ENCODE measurements around the gene NSFL1C.
A peak's percentile ranks its signal among the peaks of the same experiment; 100 is the strongest.

- TF ChIP-seq EZH2phosphoT487 (IDR thresholded peaks at IDR 0.05; ENCODE audit: unreplicated experiment) (no peak), POLR2AphosphoS5 (IDR thresholded peaks at IDR 0.05; ENCODE audit: low read depth) (no peak), ZNF114 (CRISPR knock-in tag; IDR thresholded peaks at IDR 0.05) (no peak), NANOG (IDR thresholded peaks at IDR 0.05; ENCODE audit: borderline replicate concordance) (no peak), EZH2 (IDR thresholded peaks at IDR 0.05; ENCODE audit: low read depth, unreplicated experiment) (no peak), REST (IDR thresholded peaks at IDR 0.05; ENCODE audit: unreplicated experiment) (no peak), JUNB (IDR thresholded peaks at IDR 0.05; ENCODE audit: unreplicated experiment) (no peak), CREB1 (CRISPR knock-in tag; IDR thresholded peaks at IDR 0.05; ENCODE audit: low read depth) (no peak), STAT1 (IDR thresholded peaks at IDR 0.05; ENCODE audit: unreplicated experiment) (no peak)
- TF ChIP-seq, protein P1, sequence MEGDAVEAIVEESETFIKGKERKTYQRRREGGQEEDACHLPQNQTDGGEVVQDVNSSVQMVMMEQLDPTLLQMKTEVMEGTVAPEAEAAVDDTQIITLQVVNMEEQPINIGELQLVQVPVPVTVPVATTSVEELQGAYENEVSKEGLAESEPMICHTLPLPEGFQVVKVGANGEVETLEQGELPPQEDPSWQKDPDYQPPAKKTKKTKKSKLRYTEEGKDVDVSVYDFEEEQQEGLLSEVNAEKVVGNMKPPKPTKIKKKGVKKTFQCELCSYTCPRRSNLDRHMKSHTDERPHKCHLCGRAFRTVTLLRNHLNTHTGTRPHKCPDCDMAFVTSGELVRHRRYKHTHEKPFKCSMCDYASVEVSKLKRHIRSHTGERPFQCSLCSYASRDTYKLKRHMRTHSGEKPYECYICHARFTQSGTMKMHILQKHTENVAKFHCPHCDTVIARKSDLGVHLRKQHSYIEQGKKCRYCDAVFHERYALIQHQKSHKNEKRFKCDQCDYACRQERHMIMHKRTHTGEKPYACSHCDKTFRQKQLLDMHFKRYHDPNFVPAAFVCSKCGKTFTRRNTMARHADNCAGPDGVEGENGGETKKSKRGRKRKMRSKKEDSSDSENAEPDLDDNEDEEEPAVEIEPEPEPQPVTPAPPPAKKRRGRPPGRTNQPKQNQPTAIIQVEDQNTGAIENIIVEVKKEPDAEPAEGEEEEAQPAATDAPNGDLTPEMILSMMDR (conservative IDR thresholded peaks at IDR 0.05; ENCODE audit: low read depth in 2 of 2): peak; percentile 96
- TF ChIP-seq, protein P2, sequence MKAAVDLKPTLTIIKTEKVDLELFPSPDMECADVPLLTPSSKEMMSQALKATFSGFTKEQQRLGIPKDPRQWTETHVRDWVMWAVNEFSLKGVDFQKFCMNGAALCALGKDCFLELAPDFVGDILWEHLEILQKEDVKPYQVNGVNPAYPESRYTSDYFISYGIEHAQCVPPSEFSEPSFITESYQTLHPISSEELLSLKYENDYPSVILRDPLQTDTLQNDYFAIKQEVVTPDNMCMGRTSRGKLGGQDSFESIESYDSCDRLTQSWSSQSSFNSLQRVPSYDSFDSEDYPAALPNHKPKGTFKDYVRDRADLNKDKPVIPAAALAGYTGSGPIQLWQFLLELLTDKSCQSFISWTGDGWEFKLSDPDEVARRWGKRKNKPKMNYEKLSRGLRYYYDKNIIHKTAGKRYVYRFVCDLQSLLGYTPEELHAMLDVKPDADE (IDR thresholded peaks at IDR 0.05): no peak
These were observed 29.3 kb downstream of the NSFL1C start for GRCh38 chr20:1437235-1437904.
